ENCODE measurements around the gene EDNRA. TPM values are rescaled to one million over a fixed set of nuclear protein-coding genes. Genes with fewer than 3 reads are reported as not detected.

Gene EDNRA
- total RNA-seq, 1 experiment from 2014 or later: 2.5 TPM

- no peak for TF ChIP-seq E2F4 (CRISPR knock-in tag; IDR thresholded peaks at IDR 0.05; ENCODE audit: borderline replicate concordance, low read depth)
These were observed 30.2 kb downstream of the EDNRA start (continued) for GRCh38 chr4:147510962-147511668.

- no peak for TF ChIP-seq ERG (CRISPR knock-in tag; IDR thresholded peaks at IDR 0.05)
- TF ChIP-seq ZNF671 (CRISPR knock-in tag; IDR thresholded peaks at IDR 0.05): no peak
- no peak for TF ChIP-seq TP53 (CRISPR knock-in tag; IDR thresholded peaks at IDR 0.05)
- no peak for TF ChIP-seq FOXJ3 (CRISPR knock-in tag; IDR thresholded peaks at IDR 0.05; ENCODE audit: borderline replicate concordance)
- TF ChIP-seq GABPB1 (CRISPR knock-in tag; IDR thresholded peaks at IDR 0.05): no peak
- no peak for TF ChIP-seq ZNF423 (CRISPR knock-in tag; IDR thresholded peaks at IDR 0.05)
- no peak for TF ChIP-seq TCF7 (CRISPR knock-in tag; IDR thresholded peaks at IDR 0.05; ENCODE audit: low read depth)
- no peak for TF ChIP-seq KAT7 (CRISPR knock-in tag; IDR thresholded peaks at IDR 0.05; ENCODE audit: borderline replicate concordance)
- CTCF ChIA-PET: no interaction called here
- Mint-ChIP-seq H3K9me3 (no peaks in the 10 kb centered on the region), H3K27ac (no peak overlapping the region), H3K4me3 (no peak overlapping the region), H3K36me3 (no peaks in the 10 kb centered on the region), H3K4me1 (peaks cover 5% of the 10 kb centered on the region; the same call in 1 of the 2 replicates), H3K27me3 (ENCODE audit: low read depth) (no peaks in the 10 kb centered on the region)
- no peak for ATAC-seq
- POLR2A ChIA-PET: no interaction called here
- DNase-seq (ENCODE audit: low spot score): no peak
These were observed 32.2 kb downstream of the EDNRA start for GRCh38 chr4:147513091-147513490.

GRCh38 chr4:147513952-147514351, 33.1 kb downstream of the EDNRA start:
- no peaks in the 10 kb centered on the region for H3K36me3 Mint-ChIP-seq
- H3K9me3 Mint-ChIP-seq: no peaks in the 10 kb centered on the region
- H3K27me3 Mint-ChIP-seq (ENCODE audit: low read depth): no peaks in the 10 kb centered on the region
- TF ChIP-seq FOXK1 (CRISPR knock-in tag; IDR thresholded peaks at IDR 0.05) (no peak), ZNF416 (CRISPR knock-in tag; IDR thresholded peaks at IDR 0.05) (no peak), MAX (CRISPR knock-in tag; IDR thresholded peaks at IDR 0.05) (no peak), ZNF219 (CRISPR knock-in tag; IDR thresholded peaks at IDR 0.05; ENCODE audit: borderline replicate concordance) (no peak), KAT7 (CRISPR knock-in tag; IDR thresholded peaks at IDR 0.05; ENCODE audit: borderline replicate concordance) (no peak), MYBL2 (CRISPR knock-in tag; IDR thresholded peaks at IDR 0.05) (no peak), CBFB (CRISPR knock-in tag; IDR thresholded peaks at IDR 0.05; ENCODE audit: low read depth) (no peak), GTF2I (CRISPR knock-in tag; conservative IDR thresholded peaks at IDR 0.05) (no peak), NR1H2 (CRISPR knock-in tag; IDR thresholded peaks at IDR 0.05) (no peak), ATF6 (CRISPR knock-in tag; IDR thresholded peaks at IDR 0.05) (no peak), MXD4 (CRISPR knock-in tag; IDR thresholded peaks at IDR 0.05; ENCODE audit: borderline replicate concordance) (no peak), CTCF (IDR thresholded peaks at IDR 0.05) (no peak), TEAD4 (CRISPR knock-in tag; IDR thresholded peaks at IDR 0.05) (no peak), ZBTB21 (CRISPR knock-in tag; IDR thresholded peaks at IDR 0.05; ENCODE audit: borderline replicate concordance) (no peak), PRRX2 (CRISPR knock-in tag; IDR thresholded peaks at IDR 0.05) (no peak)
- CTCF ChIA-PET: no interaction called here
- H3K4me3 Mint-ChIP-seq: no peak overlapping the region
- peaks cover 5% of the 10 kb centered on the region; the same call in 1 of the 2 replicates for H3K4me1 Mint-ChIP-seq
- ATAC-seq (peak; percentile 70), DNase-seq (ENCODE audit: low spot score) (no peak)
- POLR2A ChIA-PET: no interaction called here
- no peak overlapping the region for H3K27ac Mint-ChIP-seq

All from WTC11 (cell line).